ENCODE measurements around the gene JARID2.
"Not testable (repeated sequence)": the region's sequence is repeated elsewhere in the genome, so short reads cannot be mapped to it uniquely, and the experiment has no call there.

Gene JARID2

GRCh38 chr6:15531973-15532372 is 286.1 kb downstream of the JARID2 start:
- no peak for FAIRE-seq

GRCh38 chr6:15533379-15534026 is 287.6 kb downstream of the JARID2 start:
- no peak for FAIRE-seq

- no peak for FAIRE-seq
These were observed 289.1 kb downstream of the JARID2 start for GRCh38 chr6:15534974-15535373.

DNA sequence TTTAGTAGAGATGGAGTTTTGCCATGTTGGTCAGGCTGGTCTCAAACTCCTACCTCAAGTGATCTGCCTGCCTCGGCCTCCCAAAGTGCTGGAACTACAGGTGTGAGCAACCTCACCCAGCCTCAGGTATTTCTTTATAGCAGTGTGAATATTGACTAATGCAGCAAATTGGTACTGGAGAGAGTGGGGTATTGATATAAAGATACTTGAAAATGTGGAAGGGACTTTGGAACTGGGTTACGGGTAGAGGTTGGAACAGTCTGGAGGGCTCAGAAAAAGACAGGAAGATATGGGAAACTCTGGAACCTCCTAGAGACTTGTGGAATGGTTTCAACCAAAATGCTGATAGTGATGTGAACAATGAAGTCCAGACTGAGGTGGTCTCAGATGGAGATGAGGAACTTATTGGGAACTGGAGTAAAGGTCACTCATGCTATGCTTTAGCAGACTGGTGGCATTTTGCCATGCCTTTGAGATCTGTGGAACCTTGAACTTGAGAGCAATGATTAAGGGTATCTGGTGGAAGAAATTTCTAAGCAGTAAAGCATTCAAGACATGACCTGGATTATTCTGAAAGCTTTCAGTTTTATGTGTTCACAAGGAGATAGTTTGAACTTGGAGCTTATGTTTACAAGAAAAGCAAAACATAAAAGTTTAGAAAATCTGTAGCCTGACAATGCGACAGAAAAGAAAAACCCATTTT is 289.8 kb downstream of the JARID2 start:
- no peak for FAIRE-seq

GRCh38 chr6:15536198-15536955 is 290.5 kb downstream of the JARID2 start:
- no peak for FAIRE-seq

- no peak for FAIRE-seq
These were observed 292.2 kb downstream of the JARID2 start for GRCh38 chr6:15538106-15538505.

DNA sequence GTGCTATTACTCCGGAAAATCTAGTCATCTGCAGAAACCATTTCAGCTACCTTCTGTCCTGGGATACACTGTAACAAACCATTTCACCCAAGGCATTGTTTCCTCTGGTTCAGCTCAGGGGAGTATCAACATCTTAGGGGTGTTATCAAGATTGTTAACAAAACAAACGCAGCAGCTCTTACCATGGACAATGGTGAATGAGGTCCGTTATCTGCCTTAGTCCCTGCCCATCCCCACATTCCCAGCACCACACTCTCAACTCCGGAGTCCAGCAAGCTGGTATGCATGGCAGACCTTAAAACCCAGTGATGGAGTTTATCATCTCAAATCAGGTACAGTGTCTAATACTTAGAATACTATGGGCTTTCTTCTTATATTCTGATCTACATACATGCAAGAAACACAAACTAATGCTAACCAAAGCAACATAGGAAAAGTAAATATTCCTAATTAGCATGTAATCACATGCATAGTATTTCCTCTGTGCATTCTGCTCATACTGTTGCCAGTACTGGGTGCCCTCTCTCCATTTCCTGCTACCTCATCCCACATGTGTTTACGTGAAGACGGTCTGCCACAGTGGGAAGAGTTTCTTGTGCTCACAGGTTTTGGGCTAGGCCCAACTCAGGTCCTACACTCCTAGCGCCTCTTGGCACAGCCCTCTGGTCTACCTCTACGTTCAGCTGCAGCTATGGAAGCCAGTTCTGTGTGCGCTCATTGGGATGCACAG is 293.1 kb downstream of the JARID2 start:
- no peak for FAIRE-seq

DNA sequence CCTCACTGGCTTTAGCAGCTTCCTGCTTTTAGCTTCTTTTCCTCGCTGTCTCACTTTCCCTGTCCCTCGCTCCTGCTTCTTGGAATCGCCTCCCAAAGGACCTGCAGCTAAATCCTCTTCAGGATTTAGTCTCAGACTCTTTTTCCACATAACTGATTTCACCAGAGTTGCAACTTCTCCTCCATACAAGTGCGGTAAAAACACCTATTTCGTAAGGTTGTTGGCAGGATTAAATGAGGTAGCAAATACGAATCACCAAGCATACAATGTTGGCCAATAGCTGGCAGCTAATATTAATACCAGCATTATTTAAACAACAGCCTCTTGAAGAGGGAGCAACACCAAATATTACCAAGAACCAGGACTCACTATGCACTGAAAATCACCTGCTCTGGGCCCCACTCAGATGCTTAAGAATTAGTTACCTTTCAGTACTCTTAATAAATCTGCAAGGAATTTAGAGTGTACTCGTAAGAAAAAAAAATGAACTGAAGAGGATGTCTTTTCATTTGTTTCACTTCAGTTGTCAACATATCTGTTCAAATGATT is 293.9 kb downstream of the JARID2 start:
- no peak for FAIRE-seq

DNA sequence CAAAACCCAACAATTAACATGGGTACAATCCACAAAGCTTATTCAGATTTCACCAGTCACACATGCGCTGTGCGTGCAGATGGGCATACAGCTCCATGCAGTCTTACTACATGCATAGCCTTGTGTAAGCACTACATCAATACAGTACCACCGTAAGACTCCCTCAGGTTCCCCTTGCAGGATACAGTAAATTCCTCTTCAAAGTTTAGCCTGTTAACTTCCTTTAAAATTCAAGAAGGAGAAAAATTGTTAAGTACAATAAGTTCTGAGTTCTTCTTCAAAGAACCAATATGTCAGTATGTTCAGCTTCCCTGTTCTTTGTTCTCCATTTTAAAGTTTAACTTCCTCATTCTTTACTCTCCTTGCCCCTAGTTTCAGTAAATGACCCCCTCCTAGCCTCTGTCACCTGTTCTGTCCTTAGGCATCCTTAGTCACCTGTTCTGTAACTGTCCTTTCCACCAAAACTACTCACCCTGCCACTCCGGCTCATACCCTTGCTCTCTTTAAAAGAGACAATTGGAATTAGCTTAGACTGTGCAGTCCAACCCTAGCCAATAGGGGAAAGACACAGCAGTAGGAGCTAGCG is 297.6 kb downstream of the JARID2 start:
- not testable (repeated sequence) for FAIRE-seq

DNA sequence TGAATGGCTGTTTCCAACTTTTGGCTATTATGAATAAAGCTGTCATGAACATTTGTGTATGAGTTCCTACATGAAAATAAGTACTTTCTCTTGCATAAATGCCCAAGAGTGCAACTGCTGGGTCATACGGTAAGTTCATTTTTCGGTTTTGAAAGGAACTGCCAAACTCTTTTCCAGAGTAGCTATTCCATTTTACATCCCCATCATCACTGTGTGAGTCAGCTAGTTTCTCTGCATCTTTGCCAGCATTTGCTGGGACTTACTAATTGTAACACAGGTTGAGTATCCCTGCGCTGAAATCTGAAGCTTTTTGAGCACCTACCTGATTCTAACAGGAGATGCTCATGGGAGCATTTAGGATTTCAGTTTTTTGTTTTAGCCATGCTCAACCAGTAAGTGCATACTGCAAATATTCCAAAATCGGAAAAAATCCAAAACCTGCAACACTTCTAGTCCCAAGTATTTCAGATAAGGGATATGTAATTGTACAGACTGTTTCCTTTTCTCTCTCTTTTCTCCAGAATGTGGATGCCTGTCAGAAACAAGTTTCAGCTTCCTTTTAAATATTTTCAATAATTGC is 298.5 kb downstream of the JARID2 start:
- no peak for FAIRE-seq

DNA sequence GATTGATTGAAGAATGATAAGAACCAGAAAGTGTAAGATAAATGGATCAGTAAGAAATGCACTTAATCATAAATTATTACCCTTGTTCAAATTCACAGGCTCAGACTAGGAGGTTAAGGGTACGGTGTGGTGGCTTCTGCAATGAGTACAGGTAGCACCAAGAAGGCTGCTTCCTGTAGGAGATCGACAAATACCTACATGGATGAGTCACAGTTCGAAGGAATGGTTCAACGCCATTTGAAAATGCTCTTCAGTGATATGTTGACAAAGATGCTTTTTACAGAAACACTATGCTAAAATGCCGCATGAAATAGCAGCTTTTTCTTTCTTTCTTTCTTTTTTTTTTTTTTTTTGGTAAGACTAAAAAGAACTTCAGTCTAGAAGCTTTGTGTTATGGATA is 300.7 kb downstream of the JARID2 start:
- FAIRE-seq = no peak

DNA sequence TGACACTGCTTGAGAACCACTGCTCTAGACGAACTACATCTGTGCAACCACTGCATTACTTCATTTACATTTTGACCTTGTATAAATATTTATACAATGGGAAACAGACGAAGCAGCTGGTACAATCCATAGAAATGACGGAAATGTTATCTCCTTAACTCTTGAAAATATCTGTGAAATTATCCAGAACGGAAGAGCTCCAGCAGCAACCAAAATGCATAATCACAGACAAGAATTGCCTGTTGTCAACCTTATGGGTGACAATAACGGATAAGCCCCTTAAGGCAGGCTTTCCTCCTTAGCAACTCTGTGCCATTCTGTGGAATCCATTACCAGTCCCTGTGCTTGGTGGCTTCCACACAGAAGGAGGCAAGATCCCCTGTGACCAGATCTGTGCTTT is 301.5 kb downstream of the JARID2 start:
- no peak for FAIRE-seq

DNA sequence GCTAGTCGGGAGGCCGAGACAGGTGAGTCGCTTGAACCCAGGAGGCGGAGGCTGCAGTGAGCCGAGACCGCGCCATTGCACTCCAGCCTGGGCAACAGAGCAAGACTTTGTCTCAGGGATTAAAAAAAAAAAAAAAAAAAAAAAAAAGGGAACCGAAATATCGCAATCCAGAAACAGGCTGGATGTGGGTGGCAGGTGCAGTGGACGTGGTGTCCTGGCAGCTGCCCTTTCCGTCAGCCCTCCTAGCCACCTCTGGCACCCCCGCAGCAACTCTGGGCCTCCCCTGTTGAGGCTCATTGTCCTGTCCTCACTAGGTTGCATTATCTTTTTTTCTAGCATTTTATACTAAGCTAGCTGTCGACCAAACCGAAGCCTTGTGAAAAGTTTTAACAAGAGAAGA is 303.5 kb downstream of the JARID2 start:
- FAIRE-seq = no peak

- no peak for FAIRE-seq
These were observed 304.8 kb downstream of the JARID2 start for GRCh38 chr6:15550546-15551123.

DNA sequence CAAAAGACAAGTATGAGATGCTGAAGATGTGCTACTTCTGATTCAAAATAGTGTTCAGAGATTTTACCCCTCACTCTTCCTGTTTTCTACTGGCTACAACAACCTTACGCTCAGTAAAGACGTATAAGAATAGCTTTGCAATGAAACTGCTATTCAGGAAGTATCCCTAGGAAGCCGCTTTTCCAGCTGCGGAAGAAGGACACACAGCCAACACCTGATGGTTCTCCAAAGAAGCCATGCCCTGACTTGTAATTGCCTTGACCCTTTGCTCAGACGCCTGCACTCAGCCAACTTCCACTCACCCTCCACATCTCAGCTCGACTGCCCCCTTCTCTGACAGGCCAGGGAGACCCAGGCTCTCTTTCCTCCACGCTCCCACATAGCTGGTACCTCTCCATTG is 305.4 kb downstream of the JARID2 start:
- FAIRE-seq = no peak

GRCh38 chr6:15551798-15552197 is 305.9 kb downstream of the JARID2 start:
- FAIRE-seq = no peak

GRCh38 chr6:15553031-15553430 is 307.2 kb downstream of the JARID2 start:
- FAIRE-seq = no peak

- no peak for FAIRE-seq
These were observed 307.9 kb downstream of the JARID2 start for GRCh38 chr6:15553736-15554294.

- no peak for FAIRE-seq
These were observed 308.8 kb downstream of the JARID2 start for GRCh38 chr6:15554728-15555100.

DNA sequence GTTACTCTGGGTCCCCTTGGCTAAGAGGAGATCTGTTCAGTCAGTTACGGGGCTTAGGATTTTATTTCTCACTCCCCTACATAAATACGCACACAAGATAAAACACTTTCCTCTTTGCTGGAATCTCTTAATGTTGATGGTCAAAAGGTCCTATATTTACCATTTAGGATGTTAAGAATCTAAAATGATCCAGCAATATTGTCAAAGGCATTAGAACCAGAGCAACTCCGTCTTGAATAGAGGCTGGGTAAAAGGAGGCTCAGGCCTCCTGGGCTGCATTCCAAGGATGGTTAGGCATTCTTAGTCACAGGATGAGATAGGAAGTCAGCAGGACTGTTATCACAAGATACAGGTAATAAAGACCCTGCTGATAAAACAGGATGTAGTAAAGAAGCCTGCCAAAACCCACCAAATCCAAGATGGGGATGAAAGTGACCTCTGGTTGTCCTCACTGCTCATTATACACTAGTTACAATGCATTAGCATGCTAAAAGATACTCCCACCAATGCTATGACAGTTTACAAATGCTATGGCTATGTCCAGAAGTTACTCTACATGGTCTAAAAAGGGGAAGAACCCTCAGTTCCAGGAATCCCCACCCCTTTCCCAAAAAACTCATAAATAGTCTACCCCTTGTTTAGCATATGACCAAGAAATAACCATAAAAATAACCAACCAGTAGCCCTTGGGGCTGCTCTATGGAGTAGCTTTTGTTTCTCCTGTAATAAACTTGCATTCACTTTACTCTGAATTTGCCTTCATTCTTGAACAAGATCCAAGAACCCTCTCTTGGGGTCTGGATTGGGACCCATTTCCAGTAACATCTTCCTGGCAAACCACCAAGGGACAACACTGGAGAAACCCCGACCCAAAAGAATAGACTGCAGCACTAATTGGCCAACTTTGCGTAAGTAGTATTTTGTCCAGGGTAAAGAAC is 309.5 kb downstream of the JARID2 start:
- no peak for FAIRE-seq

Data from G401.6 (cell line).